Measurements from ENCODE around the gene LSM12.

Gene LSM12

GRCh38 chr17:44108440-44109311 lies 42.2 kb upstream of the LSM12 start:
- H3K4me2 ChIP-seq (ENCODE audit: low read depth, low read length) = 0 out of 2 replicates have a peak overlapping the region, but pooled peaks have one; percentile 85
- no peak overlapping the region for H3K27ac ChIP-seq (ENCODE audit: low read length)
- no peak overlapping the region for H3K9ac ChIP-seq (ENCODE audit: low read length)
- H3K4me3 ChIP-seq (ENCODE audit: low read length) = no peak overlapping the region
- no peaks in the 10 kb centered on the region for H4K20me1 ChIP-seq (ENCODE audit: insufficient read depth, low read length)
- no peaks in the 10 kb centered on the region for H3K9me2 ChIP-seq (replicated peaks; ENCODE audit: insufficient read depth, low read length)
- no peaks in the 10 kb centered on the region for H3K36me3 ChIP-seq (replicated peaks; ENCODE audit: insufficient read depth, low read length)
- H2AFZ ChIP-seq (ENCODE audit: low read length) = no peak overlapping the region
- TF ChIP-seq EZH2 (optimal IDR thresholded peaks at IDR 0.05; ENCODE audit: low read depth, low read length) (no peak), CTCF (IDR thresholded peaks at IDR 0.05; ENCODE audit: low read length) (no peak), EZH2phosphoT487 (IDR thresholded peaks at IDR 0.05; ENCODE audit: low read length) (no peak)
- peaks cover 95% of the 10 kb centered on the region for H3K79me2 ChIP-seq (ENCODE audit: low read length)
- peaks cover 22% of the 10 kb centered on the region for H3K4me1 ChIP-seq (ENCODE audit: low read length)
- H3K27me3 ChIP-seq (replicated peaks; ENCODE audit: insufficient read depth, low read length) = no peaks in the 10 kb centered on the region
- no peaks in the 10 kb centered on the region for H3F3A ChIP-seq (ENCODE audit: insufficient read depth, low read length)
- no peaks in the 10 kb centered on the region for H3K9me3 ChIP-seq (replicated peaks; ENCODE audit: insufficient read depth, low read length)
- no peak for DNase-seq

- no peak for DNase-seq
- Histone ChIP-seq H3K4me3 (ENCODE audit: low read length) (no peak overlapping the region), H4K20me1 (ENCODE audit: insufficient read depth, low read length) (no peaks in the 10 kb centered on the region), H3K27me3 (replicated peaks; ENCODE audit: insufficient read depth, low read length) (no peaks in the 10 kb centered on the region), H3K36me3 (replicated peaks; ENCODE audit: insufficient read depth, low read length) (no peaks in the 10 kb centered on the region), H3K9ac (ENCODE audit: low read length) (no peak overlapping the region), H3K79me2 (ENCODE audit: low read length) (peaks cover 92% of the 10 kb centered on the region), H2AFZ (ENCODE audit: low read length) (no peak overlapping the region), H3K4me1 (ENCODE audit: low read length) (peaks cover 16% of the 10 kb centered on the region), H3F3A (ENCODE audit: insufficient read depth, low read length) (no peaks in the 10 kb centered on the region), H3K9me3 (replicated peaks; ENCODE audit: insufficient read depth, low read length) (no peaks in the 10 kb centered on the region), H3K4me2 (ENCODE audit: low read depth, low read length) (no peak overlapping the region), H3K9me2 (replicated peaks; ENCODE audit: insufficient read depth, low read length) (no peaks in the 10 kb centered on the region), H3K27ac (ENCODE audit: low read length) (no peak overlapping the region)
- TF ChIP-seq EZH2 (optimal IDR thresholded peaks at IDR 0.05; ENCODE audit: low read depth, low read length) = no peak
- no peak for TF ChIP-seq CTCF (IDR thresholded peaks at IDR 0.05; ENCODE audit: low read length)
- TF ChIP-seq EZH2phosphoT487 (IDR thresholded peaks at IDR 0.05; ENCODE audit: low read length) = no peak
Observed at GRCh38 chr17:44106801-44107200, 40.3 kb upstream of the LSM12 start.

GRCh38 chr17:44105941-44106340 lies 39.5 kb upstream of the LSM12 start:
- Histone ChIP-seq H3K9me3 (replicated peaks; ENCODE audit: insufficient read depth, low read length) (no peaks in the 10 kb centered on the region), H3K4me3 (ENCODE audit: low read length) (no peak overlapping the region), H3F3A (ENCODE audit: insufficient read depth, low read length) (no peaks in the 10 kb centered on the region), H2AFZ (ENCODE audit: low read length) (no peak overlapping the region), H3K9me2 (replicated peaks; ENCODE audit: insufficient read depth, low read length) (no peaks in the 10 kb centered on the region), H3K4me2 (ENCODE audit: low read depth, low read length) (no peak overlapping the region), H3K27me3 (replicated peaks; ENCODE audit: insufficient read depth, low read length) (no peaks in the 10 kb centered on the region), H3K36me3 (replicated peaks; ENCODE audit: insufficient read depth, low read length) (no peaks in the 10 kb centered on the region), H3K4me1 (ENCODE audit: low read length) (peaks cover 11% of the 10 kb centered on the region; the same call in 1 of the 2 replicates), H4K20me1 (ENCODE audit: insufficient read depth, low read length) (no peaks in the 10 kb centered on the region), H3K27ac (ENCODE audit: low read length) (no peak overlapping the region), H3K9ac (ENCODE audit: low read length) (no peak overlapping the region), H3K79me2 (ENCODE audit: low read length) (peaks cover 89% of the 10 kb centered on the region)
- TF ChIP-seq EZH2 (optimal IDR thresholded peaks at IDR 0.05; ENCODE audit: low read depth, low read length) (no peak), EZH2phosphoT487 (IDR thresholded peaks at IDR 0.05; ENCODE audit: low read length) (no peak), CTCF (IDR thresholded peaks at IDR 0.05; ENCODE audit: low read length) (no peak)
- no peak for DNase-seq
